Gastrocnemius medialis (tissue), 4 donors: ENCODE measurements around the gene CFAP54. TPM values are rescaled to one million over a fixed set of nuclear protein-coding genes. Genes with fewer than 3 reads are reported as not detected.

Experiments
- ATAC-seq, 2 donors: fragments of 150-250 bp; one replicate each; pipeline ENCODE4 v1.9.1; 2016
- DNase-seq, 2 donors: peaks; one replicate each; pipeline ENCODE4 v3.0.0-alpha.2; 2019
- H3K27ac ChIP-seq, 4 donors: fragments of 200-600 bp; sonication (generic); 1 replicate in 1 of 4; 2 replicates in 3 of 4; pipeline ENCODE4 v1.5.1; 2016 to 2018; ENCODE audit warnings: mild to moderate bottlenecking in 2 of 4, moderate library complexity in 1 of 4
- H3K27me3 ChIP-seq, 3 donors: fragments of 200-600 bp; sonication (generic) in 2 of 3; 1 replicate in 1 of 3; 2 replicates in 2 of 3; pipeline versions ENCODE4 v1.5.1 to v1.6.0; 2016 to 2019; ENCODE audit warnings: mild to moderate bottlenecking in 1 of 3, moderate library complexity in 1 of 3
- H3K36me3 ChIP-seq, 2 donors: fragments of 200-600 bp; sonication (generic) in 1 of 2; one replicate each; pipeline ENCODE4 v1.5.1; 2017 to 2018
- H3K4me1 ChIP-seq, 2 donors: fragments of 200-600 bp; sonication (generic) in 1 of 2; one replicate each; pipeline ENCODE4 v1.5.1; 2016 to 2017; ENCODE audit warnings: mild to moderate bottlenecking in 2 of 2
- H3K4me3 ChIP-seq, 4 donors: fragments of 200-600 bp; sonication (generic) in 3 of 4; 1 replicate in 1 of 4; 2 replicates in 3 of 4; pipeline ENCODE4 v1.5.1; 2016 to 2019; ENCODE audit warnings: mild to moderate bottlenecking in 2 of 4
- H3K9me3 ChIP-seq, 3 donors: fragments of 200-600 bp; sonication (generic) in 2 of 3; 1 replicate in 1 of 3; 2 replicates in 2 of 3; pipeline ENCODE4 v1.5.1; 2016 to 2019
- CTCF ChIP-seq, 5 experiments: fragments of 450-650 bp in 3 of 5; fragments of 200-600 bp in 2 of 5; sonication (generic) in 2 of 5; IDR thresholded peaks in 4 of 5; conservative IDR thresholded peaks in 1 of 5; 1 replicate in 4 of 5; 2 replicates in 1 of 5; pipeline ENCODE4 v1.5.1; 2016 to 2019; ENCODE audit warnings: antibody characterized with exemption in 5 of 5, mild to moderate bottlenecking in 3 of 5, moderate library complexity in 3 of 5
- POLR2A ChIP-seq, 2 donors: fragments of 450-650 bp; IDR thresholded peaks; one replicate each; pipeline ENCODE4 v1.6.1; 2017; ENCODE audit warnings: antibody characterized with exemption in 2 of 2, mild to moderate bottlenecking in 2 of 2, moderate library complexity in 2 of 2
- in situ Hi-C, 4 donors: fragments of 200-750 bp; cut with MboI; loops; one replicate each; pipeline versions ENCODE4 v1.15.0 to v1.8.0; 2017; ENCODE audit warnings: low sequenced_read_pairs in 4 of 4
- intact Hi-C: fragments of 100-400 bp; cut with DNase I; formaldehyde crosslinking; loops from one replicate; pipeline ENCODE4 v1.15.1; 2023; ENCODE audit warnings: low total_unique reads
- total RNA-seq, 4 donors: library from RNA; depleted of rRNA; stranded (reverse); fragments of >200 nt; gene quantifications; one replicate each; pipeline versions ENCODE4 v1.1.0 to v1.2.3, GENCODE V29; 2016

Gene CFAP54
- total RNA-seq, 4 donors from 2014 or later, result not detected

GRCh38 chr12:96803969-96804368 lies 314.6 kb downstream of the CFAP54 start:
- Histone ChIP-seq H3K27ac (no peak overlapping the region), H3K36me3 (no peaks in the 10 kb centered on the region), H3K4me1 (no peaks in the 10 kb centered on the region), H3K9me3 (no peaks in the 10 kb centered on the region), H3K4me3 (no peak overlapping the region), H3K27me3 (no peaks in the 10 kb centered on the region)
- intact Hi-C loops, result no loop called here
- TF ChIP-seq POLR2A (IDR thresholded peaks at IDR 0.05) (no peak), CTCF (IDR thresholded peaks at IDR 0.05 in 4 of 5, conservative IDR thresholded peaks at IDR 0.05 in 1 of 5) (no peak)
- no peak for ATAC-seq
- no peak for DNase-seq
- in situ Hi-C loops, result no loop called here

GRCh38 chr12:96806272-96806671 lies 316.9 kb downstream of the CFAP54 start:
- DNase-seq, result no peak
- H3K27ac ChIP-seq, result no peak overlapping the region
- in situ Hi-C loops (no loop called here), intact Hi-C loops (no loop called here)
- no peak for ATAC-seq
- no peak overlapping the region for H3K4me3 ChIP-seq
- H3K27me3 ChIP-seq, result no peaks in the 10 kb centered on the region
- H3K4me1 ChIP-seq, result no peaks in the 10 kb centered on the region
- no peaks in the 10 kb centered on the region for H3K9me3 ChIP-seq
- TF ChIP-seq CTCF (IDR thresholded peaks at IDR 0.05 in 4 of 5, conservative IDR thresholded peaks at IDR 0.05 in 1 of 5) (no peak), POLR2A (IDR thresholded peaks at IDR 0.05) (no peak)
- no peaks in the 10 kb centered on the region for H3K36me3 ChIP-seq

- no peak for DNase-seq
- Histone ChIP-seq H3K27me3 (no peaks in the 10 kb centered on the region), H3K27ac (no peak overlapping the region), H3K36me3 (no peaks in the 10 kb centered on the region), H3K4me3 (no peak overlapping the region), H3K4me1 (no peaks in the 10 kb centered on the region), H3K9me3 (no peaks in the 10 kb centered on the region)
- no peak for ATAC-seq
- TF ChIP-seq CTCF (IDR thresholded peaks at IDR 0.05 in 4 of 5, conservative IDR thresholded peaks at IDR 0.05 in 1 of 5) (no peak), POLR2A (IDR thresholded peaks at IDR 0.05) (no peak)
- in situ Hi-C loops (no loop called here), intact Hi-C loops (no loop called here)
These were observed 318.4 kb downstream of the CFAP54 start for GRCh38 chr12:96807741-96808140.

GRCh38 chr12:96808587-96808986 lies 319.2 kb downstream of the CFAP54 start:
- ATAC-seq (no peak), DNase-seq (no peak)
- in situ Hi-C loops, result no loop called here
- Histone ChIP-seq H3K4me3 (no peak overlapping the region), H3K36me3 (no peaks in the 10 kb centered on the region), H3K4me1 (no peaks in the 10 kb centered on the region), H3K27me3 (no peaks in the 10 kb centered on the region), H3K27ac (no peak overlapping the region), H3K9me3 (no peaks in the 10 kb centered on the region)
- intact Hi-C loops, result no loop called here
- TF ChIP-seq POLR2A (IDR thresholded peaks at IDR 0.05) (no peak), CTCF (IDR thresholded peaks at IDR 0.05 in 4 of 5, conservative IDR thresholded peaks at IDR 0.05 in 1 of 5) (no peak)

GRCh38 chr12:96809522-96809921 lies 320.1 kb downstream of the CFAP54 start:
- in situ Hi-C loops (no loop called here), intact Hi-C loops (no loop called here)
- no peak for TF ChIP-seq POLR2A (IDR thresholded peaks at IDR 0.05)
- no peak for TF ChIP-seq CTCF (IDR thresholded peaks at IDR 0.05 in 4 of 5, conservative IDR thresholded peaks at IDR 0.05 in 1 of 5)
- no peaks in the 10 kb centered on the region for H3K9me3 ChIP-seq
- H3K36me3 ChIP-seq, result no peaks in the 10 kb centered on the region
- ATAC-seq (no peak), DNase-seq (no peak)
- no peak overlapping the region for H3K4me3 ChIP-seq
- no peaks in the 10 kb centered on the region for H3K27me3 ChIP-seq
- no peaks in the 10 kb centered on the region for H3K4me1 ChIP-seq
- H3K27ac ChIP-seq, result no peak overlapping the region
